HL-60/S4 treated with retinoic acid at 250 ng/mL for 4 days and 3 days (cell line): ENCODE data around the gene CCDC141.

Source experiments
- in situ Hi-C: fragments of 300-500 bp; cut with MboI; formaldehyde crosslinking; loops from 2 replicates; pipeline ENCODE4 v1.7.0; 2022; ENCODE audit warnings: low sequenced_read_pairs

Gene CCDC141

GRCh38 chr2:178799305-178799704 is 250.6 kb downstream of the CCDC141 start:
- in situ Hi-C loops = no loop called here

GRCh38 chr2:178796079-178796677 is 253.8 kb downstream of the CCDC141 start:
- in situ Hi-C loops = no loop called here

GRCh38 chr2:178787934-178788333 is 262.0 kb downstream of the CCDC141 start:
- in situ Hi-C loops = no loop called here

DNA sequence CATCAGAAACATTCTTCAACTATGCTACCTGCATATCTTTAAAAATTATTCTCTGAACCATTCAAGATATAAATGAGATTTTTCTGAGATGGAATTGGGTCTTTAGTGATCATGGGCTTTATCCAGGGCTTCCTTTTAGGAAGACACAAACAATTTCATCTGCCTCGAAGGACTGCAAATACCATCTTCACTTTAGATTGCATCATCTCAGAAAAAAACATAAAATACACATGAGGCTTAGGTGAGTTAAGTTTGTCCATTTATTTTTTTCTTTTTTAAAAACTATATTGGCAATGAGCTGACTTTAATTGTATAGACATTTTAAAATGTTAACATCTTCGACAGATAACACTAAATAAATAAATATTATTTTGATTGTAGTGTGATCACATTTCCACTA is 262.8 kb downstream of the CCDC141 start:
- in situ Hi-C loops = no loop called here

DNA sequence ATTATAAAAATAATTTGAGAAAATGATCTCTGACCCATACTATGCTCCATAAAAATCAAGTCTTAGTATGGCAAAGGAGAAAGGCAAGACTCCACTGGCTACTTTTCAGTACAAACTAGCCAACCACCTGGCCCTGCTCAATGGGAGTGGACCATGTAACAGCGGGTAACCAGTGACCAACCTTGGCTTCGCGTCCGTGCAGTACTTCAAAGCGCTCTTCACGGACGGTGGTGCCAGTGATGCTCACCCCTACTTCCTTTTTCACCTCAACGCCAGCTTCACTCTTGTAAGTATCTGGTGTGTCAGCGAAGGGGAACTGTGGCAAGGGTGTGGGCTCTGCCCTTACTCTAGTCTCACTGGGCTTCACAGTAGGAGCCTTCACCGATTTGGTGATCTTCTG is 266.0 kb downstream of the CCDC141 start:
- in situ Hi-C loops = no loop called here

GRCh38 chr2:178782236-178782635 is 267.7 kb downstream of the CCDC141 start:
- in situ Hi-C loops = no loop called here
